ENCODE measurements around the gene NBAS. TPM values are rescaled to one million over a fixed set of nuclear protein-coding genes. Genes with fewer than 3 reads are reported as not detected.
A peak's percentile ranks its signal among the peaks of the same experiment; 100 is the strongest.

Gene NBAS
- total RNA-seq, 3 donors from 2014 or later (not counting 1 experiment from before 2014, with no cell fraction given) = 27.8 to 34.7 (median 29.2) TPM

DNA sequence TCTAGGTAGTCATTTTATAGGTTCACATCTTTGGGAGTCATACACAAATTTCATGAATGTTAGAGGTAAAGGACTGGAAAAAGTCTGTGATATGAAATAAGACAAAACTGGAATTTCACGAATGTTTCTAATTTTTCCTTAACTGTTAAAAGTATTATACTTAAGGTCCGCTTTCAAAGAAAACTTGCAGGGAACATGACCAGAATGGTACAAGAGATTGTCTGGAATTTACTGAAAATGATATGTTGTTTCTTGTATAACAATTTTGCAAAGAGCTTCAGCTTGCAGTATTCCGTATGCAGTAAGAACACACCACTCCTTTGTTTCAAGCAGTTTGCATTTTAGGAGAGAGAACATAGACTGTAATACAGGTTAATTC, 32.2 kb upstream of the NBAS start:
- H3K4me1 Mint-ChIP-seq = peaks cover 29 to 40% of the 10 kb centered on the region in 2 donors
- H3K9me3 ChIP-seq (ENCODE audit: control insufficient read depth, insufficient read depth, low read length) = no peaks in the 10 kb centered on the region
- DNase-seq (no peak), ATAC-seq (no peak)
- no peaks in the 10 kb centered on the region for H3K27me3 Mint-ChIP-seq (ENCODE audit: low read depth in 2 of 2)
- no peaks in the 10 kb centered on the region for H3K27me3 ChIP-seq (ENCODE audit: control insufficient read depth, insufficient read depth, low read length)
- no peak for TF ChIP-seq CTCF (IDR thresholded peaks at IDR 0.05)
- peak overlapping the region; percentile 88 to 96 for H3K27ac Mint-ChIP-seq
- intact Hi-C loops (cut with micrococcal nuclease) = no loop called here
- WGBS (ENCODE audit: insufficient coverage) = 100% methylated on average over 2 of the region's 3 CpGs
- H3K27ac ChIP-seq (ENCODE audit: low read length) = no peak overlapping the region
- H3K9me3 Mint-ChIP-seq = no peaks in the 10 kb centered on the region
- H3K4me1 ChIP-seq (ENCODE audit: control insufficient read depth, insufficient read depth, low read length) = peaks cover 13% of the 10 kb centered on the region
- H3K36me3 Mint-ChIP-seq = peaks cover 21% of the 10 kb centered on the region
- H3K4me3 Mint-ChIP-seq = peak overlapping the region; percentile 55
- H3K4me3 ChIP-seq (ENCODE audit: low read length) = no peak overlapping the region
- H3K36me3 ChIP-seq (ENCODE audit: control insufficient read depth, insufficient read depth, low read length) = peaks cover 29% of the 10 kb centered on the region

DNA sequence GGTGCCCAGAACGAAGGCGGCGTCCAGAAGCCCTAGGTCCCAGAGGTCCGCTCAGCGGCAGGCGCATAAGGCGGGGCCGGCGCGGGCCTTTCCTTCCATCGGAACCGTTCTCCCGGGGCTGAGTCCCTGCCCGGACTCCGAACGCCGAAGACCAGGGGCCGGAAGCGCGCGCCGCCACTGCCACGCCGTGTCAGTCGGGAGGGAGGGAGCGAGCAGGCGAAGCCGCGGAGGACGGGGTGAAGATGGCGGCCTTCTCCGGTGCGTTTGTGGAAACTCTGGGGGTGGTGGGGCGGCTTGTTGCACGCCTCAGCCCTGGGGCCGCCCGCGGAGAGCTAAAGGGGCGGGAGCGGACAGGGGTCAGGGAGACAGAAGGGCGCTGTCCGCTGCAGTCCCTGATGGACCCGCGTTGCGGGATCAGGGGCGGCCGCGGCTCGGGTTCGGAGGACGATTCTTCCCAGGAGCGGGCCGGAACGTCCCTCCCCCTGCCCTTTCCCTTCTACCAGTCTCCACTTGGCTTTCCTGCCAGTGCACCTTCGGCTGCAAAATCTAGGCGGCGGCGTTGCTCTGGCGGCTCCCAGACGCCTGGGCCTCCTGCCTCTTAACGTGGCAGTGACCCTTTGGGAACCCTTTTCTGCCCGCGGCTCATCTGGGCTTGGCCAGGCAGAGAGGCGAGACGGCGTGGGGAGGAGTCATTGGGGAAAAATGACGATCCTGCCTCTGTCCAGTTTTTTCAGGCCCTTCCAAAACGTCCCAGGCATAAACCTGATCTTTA, 30.7 kb upstream of the NBAS start, which contains the start of gene DDX1:
Gene DDX1 (plus strand): TSS at position 177 of the 772 bp plus-strand sequence. CDS start 66 bp downstream, at position 243.
- no peak for TF ChIP-seq CTCF (IDR thresholded peaks at IDR 0.05)
- ATAC-seq (peak; percentile 96 to 97 (median 97)), DNase-seq (peak; percentile 80 to 91)
- Mint-ChIP-seq H3K27ac (peak within 1 kb of the TSS; percentile 88 to 96), H3K4me1 (peaks cover 29 to 40% of the 10 kb centered on the region in 2 donors), H3K4me3 (peak within 1 kb of the TSS; percentile 95), H3K27me3 (ENCODE audit: low read depth in 2 of 2) (peaks cover 0 to 1% of the 10 kb centered on the region in 2 donors), H3K36me3 (peaks cover 16% of the 10 kb centered on the region), H3K9me3 (no peaks in the 10 kb centered on the region)
- peak within 1 kb of the TSS; percentile 97 for H3K4me3 ChIP-seq (ENCODE audit: low read length)
- peaks cover 13% of the 10 kb centered on the region for H3K4me1 ChIP-seq (ENCODE audit: control insufficient read depth, insufficient read depth, low read length)
- H3K36me3 ChIP-seq (ENCODE audit: control insufficient read depth, insufficient read depth, low read length) = peaks cover 15% of the 10 kb centered on the region
- WGBS (ENCODE audit: insufficient coverage) = under 1% methylated on average over 66 of the region's 68 CpGs
- H3K27me3 ChIP-seq (ENCODE audit: control insufficient read depth, insufficient read depth, low read length) = no peaks in the 10 kb centered on the region
- H3K27ac ChIP-seq (ENCODE audit: low read length) = peak within 1 kb of the TSS; percentile 77
- intact Hi-C loops (cut with micrococcal nuclease) = loop anchor here (1.0 kb wide), 1 partner anchor 31 kb away; the partner anchor contains the start of gene NBAS
- H3K9me3 ChIP-seq (ENCODE audit: control insufficient read depth, insufficient read depth, low read length) = no peaks in the 10 kb centered on the region

- no peaks in the 10 kb centered on the region for H3K27me3 ChIP-seq (ENCODE audit: control insufficient read depth, insufficient read depth, low read length)
- no peaks in the 10 kb centered on the region for H3K9me3 ChIP-seq (ENCODE audit: control insufficient read depth, insufficient read depth, low read length)
- Mint-ChIP-seq H3K36me3 (peaks cover 14% of the 10 kb centered on the region), H3K9me3 (no peaks in the 10 kb centered on the region), H3K27me3 (ENCODE audit: low read depth in 2 of 2) (peaks cover 0 to 2% of the 10 kb centered on the region in 2 donors), H3K27ac (peak overlapping the region; percentile 88 to 96), H3K4me3 (peak overlapping the region; percentile 95), H3K4me1 (peaks cover 28 to 40% of the 10 kb centered on the region in 2 donors)
- peaks cover 13% of the 10 kb centered on the region for H3K4me1 ChIP-seq (ENCODE audit: control insufficient read depth, insufficient read depth, low read length)
- peak overlapping the region; percentile 77 for H3K27ac ChIP-seq (ENCODE audit: low read length)
- intact Hi-C loops (cut with micrococcal nuclease) = loop anchor here (1.0 kb wide), 1 partner anchor 30 kb away; the partner anchor contains the start of gene NBAS
- peaks cover 10% of the 10 kb centered on the region for H3K36me3 ChIP-seq (ENCODE audit: control insufficient read depth, insufficient read depth, low read length)
- peak overlapping the region; percentile 97 for H3K4me3 ChIP-seq (ENCODE audit: low read length)
- no peak for DNase-seq
- no peak for ATAC-seq
- 4% methylated on average over 5 of the region's 7 CpGs for WGBS (ENCODE audit: insufficient coverage)
- no peak for TF ChIP-seq CTCF (IDR thresholded peaks at IDR 0.05)
Measured at GRCh38 chr2:15591373-15591691, 30.2 kb upstream of the NBAS start.

Data from natural killer cell (primary cell).